ENCODE results near the gene GLRA2.

The GLRA2 gene

DNA sequence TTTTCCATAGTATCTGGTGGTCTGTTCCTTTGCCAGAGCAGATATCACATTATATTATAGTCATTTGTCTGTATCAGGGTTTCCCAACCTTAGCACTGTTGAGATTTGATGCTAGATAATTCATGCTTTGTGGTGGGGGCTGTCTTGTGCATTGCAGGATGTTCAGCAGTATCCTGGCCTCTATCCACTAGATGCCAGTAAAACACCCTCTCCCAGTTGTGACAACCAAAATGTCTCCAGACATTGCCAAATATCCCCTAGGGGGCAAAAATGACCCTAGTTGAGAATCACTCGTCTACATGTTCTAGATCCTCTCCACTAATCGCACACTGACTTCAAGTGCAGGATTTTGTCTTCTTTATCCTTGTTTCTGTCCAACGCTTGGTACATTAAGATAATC lies 182.8 kb downstream of the GLRA2 start:
- no peak for DNase-seq

- DNase-seq = no peak
Measured at GRCh38 chrX:14717949-14718348, 188.6 kb downstream of the GLRA2 start.

- DNase-seq = no peak
Measured at GRCh38 chrX:14718403-14718802, 189.1 kb downstream of the GLRA2 start.

- no peak for DNase-seq
Measured at GRCh38 chrX:14729058-14729457, 199.7 kb downstream of the GLRA2 start.

DNA sequence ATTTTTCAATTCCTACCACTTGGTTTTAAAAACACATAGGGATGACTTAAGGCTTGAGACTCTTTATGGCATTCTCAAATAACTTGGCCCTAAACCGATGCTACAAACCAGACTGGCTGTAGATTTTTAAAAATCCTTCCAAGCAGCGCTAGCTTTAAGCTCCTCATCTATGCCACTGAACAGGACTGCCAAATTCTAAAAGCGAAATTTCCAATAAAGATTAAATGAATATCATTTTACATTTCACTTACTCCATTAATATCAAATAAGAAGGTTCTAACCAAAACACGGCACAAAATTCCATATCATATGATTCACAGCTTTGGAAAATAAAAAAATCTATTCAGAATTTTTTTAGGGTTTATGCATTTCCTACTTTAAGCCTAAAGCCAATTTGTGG lies 209.3 kb downstream of the GLRA2 start:
- DNase-seq = no peak

DNA sequence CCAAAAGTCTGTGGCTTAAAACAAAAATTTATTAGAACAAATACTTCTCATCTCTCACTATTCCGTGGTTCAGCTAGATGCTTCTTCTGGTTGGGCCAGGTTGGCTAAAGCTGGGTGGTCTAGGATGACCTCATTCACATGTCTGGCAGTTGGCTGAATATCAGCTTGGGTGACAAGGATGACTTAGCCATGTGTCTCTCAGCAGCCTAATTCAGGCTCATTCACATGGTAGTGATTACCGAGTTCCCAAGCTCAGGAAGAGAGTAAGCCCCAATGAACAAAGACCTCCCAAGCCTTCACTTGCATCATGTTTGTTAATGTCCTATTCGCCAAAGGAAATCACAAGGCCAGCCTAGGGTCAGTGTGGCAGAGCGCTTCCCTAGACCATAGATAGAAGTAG lies 224.1 kb downstream of the GLRA2 start:
- DNase-seq = no peak

DNA sequence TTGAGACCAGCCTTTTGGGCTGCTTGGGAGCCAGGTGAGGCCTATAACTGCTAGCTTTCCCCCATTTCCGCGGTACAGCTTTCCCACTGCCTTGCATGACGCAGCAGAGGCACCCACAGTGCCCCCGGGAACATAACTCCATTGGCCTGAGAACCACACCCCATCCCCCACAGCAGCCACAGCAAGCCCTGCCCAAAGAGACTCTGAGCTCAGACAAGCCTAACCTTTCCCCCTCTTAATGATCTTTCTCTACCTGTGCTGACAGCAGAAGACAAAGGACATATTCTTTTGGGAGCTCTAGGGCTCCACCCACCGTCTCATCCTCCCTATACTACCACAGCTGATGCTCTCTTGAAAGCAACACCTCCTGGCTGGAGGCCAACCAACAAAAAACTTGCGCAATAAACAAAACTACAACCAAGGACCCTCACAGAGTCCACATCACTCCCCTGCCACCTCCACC lies 228.7 kb downstream of the GLRA2 start:
- peak; percentile 25 for DNase-seq

GRCh38 chrX:14775416-14775815 lies 246.1 kb downstream of the GLRA2 start:
- DNase-seq = no peak

DNA sequence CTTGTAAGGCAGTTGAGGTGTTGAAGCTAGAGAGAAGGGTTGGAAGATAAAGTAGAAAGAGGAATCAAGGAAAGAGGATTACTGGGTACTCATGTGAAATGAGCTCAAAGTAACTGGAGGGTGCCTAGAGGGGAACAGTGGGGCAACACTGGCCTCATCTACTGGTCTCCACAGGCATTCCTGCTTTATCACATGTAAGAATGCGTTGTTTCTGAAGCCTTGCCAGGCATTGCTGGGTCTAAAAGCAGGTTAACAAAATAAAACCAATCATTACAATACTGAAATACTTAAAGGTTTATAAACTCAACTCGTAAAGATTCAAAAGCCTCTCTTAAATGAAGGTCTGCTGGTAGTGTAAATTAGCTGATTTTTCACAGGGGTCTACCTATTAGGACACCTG lies 247.6 kb downstream of the GLRA2 start:
- no peak for DNase-seq

- DNase-seq = no peak
Measured at GRCh38 chrX:14777525-14777924, 248.2 kb downstream of the GLRA2 start.

- no peak for DNase-seq
Measured at GRCh38 chrX:14779580-14779979, 250.2 kb downstream of the GLRA2 start.
